ENCODE data around the gene SH3RF1. TPM values are rescaled to one million over a fixed set of nuclear protein-coding genes. Genes with fewer than 3 reads are reported as not detected.

Gene SH3RF1
- total RNA-seq, 4 donors from 2014 or later = 10.6 to 17.9 (median 13.3) TPM

GRCh38 chr4:169274033-169274432 is 3.3 kb upstream of the SH3RF1 start:
- no peaks in the 10 kb centered on the region for H3K36me3 ChIP-seq
- WGBS, 2 donors = 85 to 89% methylated on average over 3 of the region's 3 CpGs
- TF ChIP-seq EP300 (IDR thresholded peaks at IDR 0.05) (no peak), CTCF (IDR thresholded peaks at IDR 0.05) (no peak), POLR2A (IDR thresholded peaks at IDR 0.05) (no peak)
- H3K4me1 ChIP-seq = peaks cover 0 to 23% (median 10%) of the 10 kb centered on the region in 4 donors
- no peak for DNase-seq (ENCODE audit: low spot score in 2 of 2)
- H3K27ac ChIP-seq = no peak overlapping the region
- no peaks in the 10 kb centered on the region for H3K9me3 ChIP-seq
- H3K4me3 ChIP-seq = no peak overlapping the region
- no peaks in the 10 kb centered on the region for H3K27me3 ChIP-seq

GRCh38 chr4:169272265-169272886 is 1.6 kb upstream of the SH3RF1 start:
- Histone ChIP-seq H3K27ac (peak overlapping the region in 2 of 4 donors; percentile 91 to 96), H3K27me3 (no peaks in the 10 kb centered on the region), H3K4me1 (peaks cover 0 to 40% (median 10%) of the 10 kb centered on the region in 4 donors), H3K36me3 (no peaks in the 10 kb centered on the region), H3K4me3 (no peak overlapping the region), H3K9me3 (no peaks in the 10 kb centered on the region)
- no peak for DNase-seq (ENCODE audit: low spot score in 2 of 2)
- 27 to 28% methylated on average over 3 of the region's 3 CpGs for WGBS, 2 donors
- no peak for TF ChIP-seq EP300 (IDR thresholded peaks at IDR 0.05)
- no peak for TF ChIP-seq CTCF (IDR thresholded peaks at IDR 0.05)
- TF ChIP-seq POLR2A (IDR thresholded peaks at IDR 0.05) = no peak

GRCh38 chr4:169271692-169272007 is 894 bp upstream of the SH3RF1 start:
- Histone ChIP-seq H3K9me3 (no peaks in the 10 kb centered on the region), H3K27me3 (no peaks in the 10 kb centered on the region), H3K4me3 (peak overlapping the region; percentile 83 to 97 (median 93)), H3K36me3 (no peaks in the 10 kb centered on the region), H3K4me1 (peaks cover 0 to 47% (median 10%) of the 10 kb centered on the region in 4 donors), H3K27ac (peak overlapping the region; percentile 72 to 96 (median 88))
- DNase-seq (ENCODE audit: low spot score in 2 of 2) = no peak
- 32 to 42% methylated on average over 8 to 9 of the region's 11 CpGs for WGBS, 2 donors
- TF ChIP-seq CTCF (IDR thresholded peaks at IDR 0.05) = no peak
- TF ChIP-seq EP300 (IDR thresholded peaks at IDR 0.05) = no peak
- TF ChIP-seq POLR2A (IDR thresholded peaks at IDR 0.05) = no peak

GRCh38 chr4:169269916-169270809 is 593 bp downstream of the SH3RF1 start:
- WGBS, 2 donors = 0 to 2% methylated on average over 43 to 53 of the region's 62 CpGs
- Histone ChIP-seq H3K27ac (peak overlapping the region; percentile 72 to 96 (median 88)), H3K36me3 (no peaks in the 10 kb centered on the region), H3K9me3 (no peaks in the 10 kb centered on the region), H3K4me3 (peak overlapping the region; percentile 83 to 97 (median 93)), H3K27me3 (no peaks in the 10 kb centered on the region), H3K4me1 (peaks cover 0 to 61% (median 10%) of the 10 kb centered on the region in 4 donors)
- peak; percentile 19 to 23 for DNase-seq (ENCODE audit: low spot score in 2 of 2)
- TF ChIP-seq POLR2A (IDR thresholded peaks at IDR 0.05) = no peak
- TF ChIP-seq CTCF (IDR thresholded peaks at IDR 0.05) = no peak
- no peak for TF ChIP-seq EP300 (IDR thresholded peaks at IDR 0.05)
